A673 (cell line): Measurements from ENCODE around the gene BBS9. TPM values are rescaled to one million over a fixed set of nuclear protein-coding genes. Genes with fewer than 3 reads are reported as not detected.
"Not testable (repeated sequence)": the region's sequence is repeated elsewhere in the genome, so short reads cannot be mapped to it uniquely, and the experiment has no call there.

Source experiments
- BruUV-seq: library from RNA; stranded (reverse); fragments of 400-500 nt; replicated peaks from 2 replicates; lab custom pipeline; 2021; lab: Mats Ljungman, UMichigan
- CTCF ChIA-PET: fragments of 300-600 bp; sonication (Branson Sonifier 250); formaldehyde crosslinking; loops from one replicate; lab custom pipeline; 2022; ENCODE audit warnings: antibody characterized with exemption; lab: Charles Lee
- POLR2A ChIA-PET: fragments of 300-600 bp; sonication (Branson Sonifier 250); formaldehyde crosslinking; loops from one replicate; lab custom pipeline; 2022; ENCODE audit warnings: antibody characterized with exemption; ENCODE audit not compliant: low non-redundant PET; lab: Charles Lee
- DNase-seq: peaks from one replicate; pipeline ENCODE4 v3.0.0-alpha.2; 2015; ENCODE audit warnings: low spot score
- H3K27ac ChIP-seq: fragments of 200-600 bp; sonication (generic); 2 replicates; pipeline ENCODE4 v1.5.1; 2016; ENCODE audit warnings: mixed run types, low read depth, mild to moderate bottlenecking, mixed read lengths, antibody characterized with exemption, low read length; ENCODE audit not compliant: poor library complexity, severe bottlenecking
- H3K27me3 ChIP-seq: fragments of 200-600 bp; sonication (generic); replicated peaks from 2 replicates; pipeline ENCODE4 v1.6.1; 2017; ENCODE audit warnings: mixed run types, low read depth, mild to moderate bottlenecking, mixed read lengths, antibody characterized with exemption, low read length; ENCODE audit not compliant: insufficient read depth, poor library complexity
- H3K36me3 ChIP-seq: fragments of 200-600 bp; sonication (generic); 2 replicates; pipeline ENCODE4 v1.6.1; 2016; ENCODE audit warnings: mixed run types, mild to moderate bottlenecking, mixed read lengths, antibody characterized with exemption, low read length; ENCODE audit not compliant: insufficient read depth, poor library complexity, severe bottlenecking
- H3K4me1 ChIP-seq: fragments of 200-600 bp; sonication (generic); 2 replicates; pipeline ENCODE4 v1.6.1; 2017; ENCODE audit warnings: mixed run types, mild to moderate bottlenecking, mixed read lengths, antibody characterized with exemption, low read length; ENCODE audit not compliant: insufficient read depth, poor library complexity, severe bottlenecking
- H3K4me3 ChIP-seq: fragments of 200-600 bp; sonication (generic); 2 replicates; pipeline ENCODE4 v1.5.1; 2016; ENCODE audit warnings: low read depth, mixed run types, mild to moderate bottlenecking, mixed read lengths, low read length; ENCODE audit not compliant: poor library complexity, severe bottlenecking
- H3K9me3 ChIP-seq: fragments of 200-600 bp; sonication (generic); 2 replicates; pipeline ENCODE4 v1.6.1; 2016; ENCODE audit warnings: mixed run types, low read depth, mild to moderate bottlenecking, mixed read lengths, antibody characterized with exemption, low read length; ENCODE audit not compliant: poor library complexity, severe bottlenecking
- EZH2 ChIP-seq: fragments of 200-600 bp; sonication (generic); IDR thresholded peaks from 2 replicates; pipeline ENCODE4 v1.6.1; 2017; ENCODE audit warnings: borderline replicate concordance, low read depth, mild to moderate bottlenecking, mixed read lengths, antibody characterized with exemption, low read length; ENCODE audit not compliant: poor library complexity, severe bottlenecking
- intact Hi-C: fragments of 100-400 bp; cut with micrococcal nuclease; formaldehyde crosslinking; loops from one replicate; pipeline ENCODE4 v1.10.0; 2022; ENCODE audit not compliant: unreplicated experiment
- total RNA-seq: library from RNA; stranded (reverse); gene quantifications from 2 replicates; pipeline ENCODE4 v1.2.3, GENCODE V29; 2021
- TF ChIP-seq, protein P1 (sequence below): fragments of 300-800, 200-600 bp; sonication (generic); conservative IDR thresholded peaks from 2 replicates; pipeline ENCODE4 v1.5.1; 2017; ENCODE audit warnings: low read depth, mild to moderate bottlenecking, antibody characterized with exemption, low read length, moderate library complexity, mixed read lengths

BBS9 gene
- total RNA-seq, 1 experiment from 2014 or later = 9.4 TPM

DNA sequence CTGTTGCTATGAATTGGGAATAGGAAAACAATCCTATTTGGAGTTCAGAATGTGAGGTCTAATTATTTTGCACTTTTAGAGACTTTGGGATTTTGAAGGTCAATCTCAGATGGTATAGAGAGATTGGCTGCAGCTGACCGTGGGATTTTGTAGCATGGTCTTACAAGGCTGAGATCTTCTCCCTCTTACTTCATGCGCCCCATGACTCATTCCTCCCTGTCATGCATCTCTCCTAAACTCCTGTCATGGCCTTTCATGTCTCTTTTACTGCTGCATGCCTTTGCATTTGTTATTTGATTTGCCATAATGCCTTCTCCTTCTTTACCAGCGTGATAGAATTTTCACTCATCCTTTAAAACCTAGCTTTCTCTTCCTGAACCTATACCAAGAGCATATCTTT, 133.1 kb downstream of the BBS9 start:
- no TSS peak for BruUV-seq
- intact Hi-C loops = no loop called here
- TF ChIP-seq, protein P1, sequence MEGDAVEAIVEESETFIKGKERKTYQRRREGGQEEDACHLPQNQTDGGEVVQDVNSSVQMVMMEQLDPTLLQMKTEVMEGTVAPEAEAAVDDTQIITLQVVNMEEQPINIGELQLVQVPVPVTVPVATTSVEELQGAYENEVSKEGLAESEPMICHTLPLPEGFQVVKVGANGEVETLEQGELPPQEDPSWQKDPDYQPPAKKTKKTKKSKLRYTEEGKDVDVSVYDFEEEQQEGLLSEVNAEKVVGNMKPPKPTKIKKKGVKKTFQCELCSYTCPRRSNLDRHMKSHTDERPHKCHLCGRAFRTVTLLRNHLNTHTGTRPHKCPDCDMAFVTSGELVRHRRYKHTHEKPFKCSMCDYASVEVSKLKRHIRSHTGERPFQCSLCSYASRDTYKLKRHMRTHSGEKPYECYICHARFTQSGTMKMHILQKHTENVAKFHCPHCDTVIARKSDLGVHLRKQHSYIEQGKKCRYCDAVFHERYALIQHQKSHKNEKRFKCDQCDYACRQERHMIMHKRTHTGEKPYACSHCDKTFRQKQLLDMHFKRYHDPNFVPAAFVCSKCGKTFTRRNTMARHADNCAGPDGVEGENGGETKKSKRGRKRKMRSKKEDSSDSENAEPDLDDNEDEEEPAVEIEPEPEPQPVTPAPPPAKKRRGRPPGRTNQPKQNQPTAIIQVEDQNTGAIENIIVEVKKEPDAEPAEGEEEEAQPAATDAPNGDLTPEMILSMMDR = no peak
- TF ChIP-seq EZH2 = no peak
- H3K27me3 ChIP-seq = no peaks in the 10 kb centered on the region
- H3K36me3 ChIP-seq = no peaks in the 10 kb centered on the region
- no peaks in the 10 kb centered on the region for H3K9me3 ChIP-seq
- DNase-seq = no peak
- POLR2A ChIA-PET = no interaction called here
- H3K4me1 ChIP-seq = no peaks in the 10 kb centered on the region
- CTCF ChIA-PET = no interaction called here
- H3K27ac ChIP-seq = no peak overlapping the region
- no peak overlapping the region for H3K4me3 ChIP-seq

DNA sequence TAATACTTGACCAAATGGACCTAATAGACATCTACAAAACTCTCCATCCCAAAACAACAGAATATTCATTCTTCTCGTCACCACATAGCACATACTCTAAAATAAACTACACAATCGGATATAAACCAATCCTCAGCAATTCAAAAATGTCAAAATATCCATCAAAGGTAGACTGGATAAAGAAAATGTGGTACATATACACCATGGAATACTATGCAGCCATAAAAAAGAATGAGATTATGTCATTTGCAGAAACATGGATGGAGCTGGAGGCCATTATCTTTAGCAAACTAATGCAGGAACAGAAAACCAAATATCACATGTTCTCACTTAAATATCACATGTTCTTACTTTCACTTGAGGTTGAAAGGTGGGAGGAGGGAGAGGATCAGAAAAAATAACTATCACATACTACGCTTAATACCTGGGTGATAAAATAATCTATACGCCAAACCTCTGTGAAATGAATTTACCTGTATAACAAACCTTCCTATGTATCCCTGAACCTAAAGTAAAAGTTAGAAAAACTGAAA, 142.5 kb downstream of the BBS9 start:
- H3K4me1 ChIP-seq, H3K9me3 ChIP-seq, H3K36me3 ChIP-seq, POLR2A ChIA-PET, H3K27ac ChIP-seq, H3K27me3 ChIP-seq, DNase-seq, BruUV-seq, intact Hi-C loops, CTCF ChIA-PET, H3K4me3 ChIP-seq: not testable (repeated sequence)

DNA sequence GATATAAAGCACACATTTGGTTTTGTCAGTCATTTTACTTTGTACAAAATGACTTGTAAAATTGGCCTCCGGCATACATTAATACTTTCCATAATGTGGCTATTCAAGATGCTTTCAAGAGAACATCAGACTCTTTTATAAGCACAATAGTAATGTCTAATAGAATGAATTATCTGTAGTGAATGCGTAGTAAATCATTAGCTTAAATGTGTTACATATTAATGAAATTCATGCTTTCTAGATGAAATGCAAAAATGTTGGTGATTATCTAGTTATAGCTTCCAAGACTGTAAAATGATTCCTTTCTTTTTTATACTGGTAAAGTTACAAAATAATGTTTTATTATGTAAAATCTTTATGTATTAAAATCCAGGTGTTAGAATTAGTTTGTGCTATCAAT, 144.0 kb downstream of the BBS9 start:
- POLR2A ChIA-PET = no interaction called here
- BruUV-seq = no TSS peak
- Histone ChIP-seq H3K4me1 (no peaks in the 10 kb centered on the region), H3K27me3 (no peaks in the 10 kb centered on the region), H3K9me3 (peaks cover 6% of the 10 kb centered on the region), H3K4me3 (no peak overlapping the region), H3K36me3 (no peaks in the 10 kb centered on the region), H3K27ac (no peak overlapping the region)
- intact Hi-C loops = no loop called here
- CTCF ChIA-PET = no interaction called here
- no peak for DNase-seq
- TF ChIP-seq, protein P1 = no peak
- TF ChIP-seq EZH2 = no peak

DNA sequence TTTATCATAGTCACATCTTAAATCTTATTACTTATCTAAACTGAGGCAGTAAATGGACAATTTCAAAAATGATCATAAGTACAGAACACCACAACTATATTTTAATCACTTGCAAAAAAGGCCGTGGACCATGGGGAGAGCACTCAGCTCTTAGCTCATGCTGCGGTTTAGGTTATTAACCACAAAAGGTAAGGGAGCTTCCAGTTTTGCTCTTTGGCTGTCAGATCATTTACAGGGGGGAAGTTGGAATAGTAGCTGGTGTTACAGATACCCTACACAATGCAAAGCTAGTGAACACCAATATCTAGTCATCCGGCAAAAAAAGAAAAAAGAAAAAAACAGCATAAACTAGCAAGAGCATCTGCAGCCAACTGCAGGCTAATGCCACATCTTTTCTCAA, 147.0 kb downstream of the BBS9 start:
- no peak overlapping the region for H3K4me3 ChIP-seq
- H3K9me3 ChIP-seq = peaks cover 16% of the 10 kb centered on the region
- ChIA-PET POLR2A (no interaction called here), CTCF (no interaction called here)
- no peak overlapping the region for H3K27ac ChIP-seq
- H3K36me3 ChIP-seq = no peaks in the 10 kb centered on the region
- no TSS peak for BruUV-seq
- TF ChIP-seq, protein P1 = no peak
- no peak for TF ChIP-seq EZH2
- intact Hi-C loops = no loop called here
- no peaks in the 10 kb centered on the region for H3K27me3 ChIP-seq
- no peak for DNase-seq
- H3K4me1 ChIP-seq = no peaks in the 10 kb centered on the region
